NCI-H345 treated with DMSO at 0.1 percent for 48 hours (cell line): ENCODE data around the gene PATJ.
"Not testable (repeated sequence)": the region's sequence is repeated elsewhere in the genome, so short reads cannot be mapped to it uniquely, and the experiment has no call there.

Experiments
- DNase-seq: peaks from one replicate; lab custom pipeline; 2025; ENCODE audit not compliant: unreplicated experiment; lab: John Stamatoyannopoulos, UW

PATJ gene, protein sequence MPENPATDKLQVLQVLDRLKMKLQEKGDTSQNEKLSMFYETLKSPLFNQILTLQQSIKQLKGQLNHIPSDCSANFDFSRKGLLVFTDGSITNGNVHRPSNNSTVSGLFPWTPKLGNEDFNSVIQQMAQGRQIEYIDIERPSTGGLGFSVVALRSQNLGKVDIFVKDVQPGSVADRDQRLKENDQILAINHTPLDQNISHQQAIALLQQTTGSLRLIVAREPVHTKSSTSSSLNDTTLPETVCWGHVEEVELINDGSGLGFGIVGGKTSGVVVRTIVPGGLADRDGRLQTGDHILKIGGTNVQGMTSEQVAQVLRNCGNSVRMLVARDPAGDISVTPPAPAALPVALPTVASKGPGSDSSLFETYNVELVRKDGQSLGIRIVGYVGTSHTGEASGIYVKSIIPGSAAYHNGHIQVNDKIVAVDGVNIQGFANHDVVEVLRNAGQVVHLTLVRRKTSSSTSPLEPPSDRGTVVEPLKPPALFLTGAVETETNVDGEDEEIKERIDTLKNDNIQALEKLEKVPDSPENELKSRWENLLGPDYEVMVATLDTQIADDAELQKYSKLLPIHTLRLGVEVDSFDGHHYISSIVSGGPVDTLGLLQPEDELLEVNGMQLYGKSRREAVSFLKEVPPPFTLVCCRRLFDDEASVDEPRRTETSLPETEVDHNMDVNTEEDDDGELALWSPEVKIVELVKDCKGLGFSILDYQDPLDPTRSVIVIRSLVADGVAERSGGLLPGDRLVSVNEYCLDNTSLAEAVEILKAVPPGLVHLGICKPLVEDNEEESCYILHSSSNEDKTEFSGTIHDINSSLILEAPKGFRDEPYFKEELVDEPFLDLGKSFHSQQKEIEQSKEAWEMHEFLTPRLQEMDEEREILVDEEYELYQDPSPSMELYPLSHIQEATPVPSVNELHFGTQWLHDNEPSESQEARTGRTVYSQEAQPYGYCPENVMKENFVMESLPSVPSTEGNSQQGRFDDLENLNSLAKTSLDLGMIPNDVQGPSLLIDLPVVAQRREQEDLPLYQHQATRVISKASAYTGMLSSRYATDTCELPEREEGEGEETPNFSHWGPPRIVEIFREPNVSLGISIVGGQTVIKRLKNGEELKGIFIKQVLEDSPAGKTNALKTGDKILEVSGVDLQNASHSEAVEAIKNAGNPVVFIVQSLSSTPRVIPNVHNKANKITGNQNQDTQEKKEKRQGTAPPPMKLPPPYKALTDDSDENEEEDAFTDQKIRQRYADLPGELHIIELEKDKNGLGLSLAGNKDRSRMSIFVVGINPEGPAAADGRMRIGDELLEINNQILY (N-terminal part only)

DNA sequence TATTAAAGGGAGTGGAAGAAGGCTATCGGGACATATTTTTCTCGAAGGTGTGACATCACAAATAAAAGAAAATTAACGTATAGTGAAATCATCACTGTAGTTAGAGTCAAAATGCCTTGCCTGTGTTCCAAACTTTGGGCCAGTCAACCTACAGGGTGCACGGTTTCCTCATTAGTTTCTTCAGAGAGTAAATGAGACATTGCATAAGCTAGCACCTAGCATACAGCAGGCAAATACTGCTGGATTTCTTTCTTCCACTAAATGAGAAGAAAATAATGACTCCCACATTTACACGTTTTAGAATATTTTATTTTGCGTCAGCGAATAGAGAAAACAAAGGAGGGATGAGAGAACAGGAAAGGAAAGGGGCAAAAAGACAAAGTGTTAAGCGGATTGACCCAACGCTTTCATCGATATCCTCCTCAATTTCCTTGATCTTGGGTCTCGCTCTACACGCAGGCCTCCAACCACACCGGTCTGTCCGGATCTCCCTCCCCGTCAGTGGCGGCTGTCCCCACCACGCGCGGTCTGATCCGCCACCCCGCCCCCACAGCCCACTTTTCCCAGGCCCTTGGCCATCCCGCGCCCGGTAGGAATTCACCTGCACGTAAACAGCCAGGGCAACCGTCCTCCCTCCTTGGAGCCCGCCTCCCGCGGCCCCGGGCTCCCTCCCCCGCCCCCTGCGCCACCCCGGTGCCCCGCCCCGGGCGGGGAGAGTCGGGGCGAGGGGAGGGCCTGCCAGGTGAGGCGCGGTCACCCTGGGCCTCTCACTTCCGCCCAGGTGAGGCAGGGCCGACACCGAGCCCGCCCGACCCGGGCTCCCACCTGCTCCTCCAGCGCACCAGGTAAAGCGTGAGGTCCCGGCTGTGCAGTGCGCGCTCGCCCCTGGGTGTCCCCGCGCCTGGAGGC is at the start of gene PATJ:
TSS of gene PATJ (plus strand) at position 770 of the 909 bp plus-strand sequence. CDS start 20,413 bp downstream, outside the sequence.
- DNase-seq, result peak; percentile 45

DNA sequence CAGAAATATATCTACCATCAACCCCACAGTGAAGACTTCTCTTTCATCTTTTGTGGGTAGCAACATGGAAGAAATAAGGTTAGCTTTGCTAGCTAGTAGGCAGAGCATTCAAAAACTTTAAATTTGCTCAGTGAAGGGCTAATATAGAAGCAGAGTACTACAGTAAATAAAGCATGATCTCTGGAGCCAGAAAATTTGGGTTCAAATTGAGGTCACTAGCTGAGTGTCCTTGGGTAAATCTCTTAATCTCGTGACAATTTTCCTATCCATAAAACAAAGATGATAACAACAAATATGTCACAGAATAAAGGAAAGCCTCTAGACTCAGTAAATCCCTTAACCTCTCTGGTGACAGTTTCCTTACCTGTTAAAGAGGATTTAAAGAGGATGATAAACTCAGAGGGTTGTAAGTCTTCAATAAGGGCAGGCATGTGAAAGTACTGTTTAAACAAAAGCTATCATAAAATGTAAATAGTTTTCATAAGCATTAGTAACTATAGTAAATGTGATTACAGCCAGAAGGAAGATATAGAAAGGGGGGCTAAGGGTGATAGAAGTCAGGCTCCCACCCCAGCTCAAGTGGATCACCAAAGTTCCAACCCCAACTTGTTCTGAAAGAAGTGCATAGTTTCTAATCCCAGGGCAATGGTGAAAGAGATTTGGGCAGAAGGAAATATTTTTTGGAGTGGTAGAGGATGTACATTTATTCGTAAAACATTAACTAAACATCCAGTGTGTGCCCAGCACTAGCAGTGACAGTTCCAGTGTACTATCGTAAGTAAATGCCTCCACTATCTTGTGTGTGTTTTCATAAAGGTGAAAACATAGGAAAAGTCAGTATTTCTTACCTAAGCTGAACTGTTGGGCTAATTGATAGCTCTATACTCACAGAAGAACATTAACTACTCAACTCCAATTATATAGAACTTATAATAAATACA is 42.1 kb upstream of the PATJ start:
- no peak for DNase-seq

DNA sequence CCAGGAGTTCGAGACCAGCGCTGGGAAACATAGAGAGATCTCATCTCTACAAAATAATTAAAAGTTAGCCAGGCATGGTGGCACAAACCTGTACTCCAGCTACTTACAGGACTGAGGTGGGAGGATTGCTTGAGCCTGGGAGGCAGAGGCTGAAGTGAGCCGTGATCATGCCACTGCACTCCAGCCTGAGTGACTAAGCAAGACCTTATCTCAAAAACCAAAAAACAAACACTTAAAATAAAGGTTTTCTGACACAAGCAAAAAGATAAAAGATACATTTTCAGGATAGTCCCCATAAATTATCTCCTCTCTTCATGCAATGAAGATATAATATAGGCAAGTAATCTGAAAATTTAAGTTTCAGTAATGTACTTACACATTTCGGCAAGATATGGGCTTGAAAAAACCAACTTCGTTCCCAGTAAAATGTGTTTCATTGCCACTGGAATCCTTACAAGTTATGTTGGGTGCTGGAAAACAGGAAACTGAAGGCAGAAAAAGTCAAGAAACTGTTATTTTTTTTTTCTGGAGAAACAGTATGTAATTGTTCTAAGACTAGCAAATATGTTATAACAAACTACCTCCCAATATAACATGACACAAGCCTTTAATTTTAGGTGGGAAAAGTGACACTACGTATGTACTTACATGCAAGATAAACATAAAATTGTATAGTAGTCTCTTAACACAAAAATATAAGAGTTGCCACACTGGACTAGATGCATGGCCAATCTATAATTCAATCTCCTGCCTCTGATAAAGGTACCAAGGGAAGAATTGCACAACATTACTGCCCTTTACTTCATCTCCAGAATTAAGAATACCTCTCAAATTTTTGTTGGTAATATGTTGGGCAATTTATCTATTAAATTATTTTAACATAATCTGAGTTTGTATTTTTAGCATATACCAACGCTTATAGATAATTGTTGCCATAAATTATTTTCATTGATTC is 33.0 kb upstream of the PATJ start:
- no peak for DNase-seq

DNA sequence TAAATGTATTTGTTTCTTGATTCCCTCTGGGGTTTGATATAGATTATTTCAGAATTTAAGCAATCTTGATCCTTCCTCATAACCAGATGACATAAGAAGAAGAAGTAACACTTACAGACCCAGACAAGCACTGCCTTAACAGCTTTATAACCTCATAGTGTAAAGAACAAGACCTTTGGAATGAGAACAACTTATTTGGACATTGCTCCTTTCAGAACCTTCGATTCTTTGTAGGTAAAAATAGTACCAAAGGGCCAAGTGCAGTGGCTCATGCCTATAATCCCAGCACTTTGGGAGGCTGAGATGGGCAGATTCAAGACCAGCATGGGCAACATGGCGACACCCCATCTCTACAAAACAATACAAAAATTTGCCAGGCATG is 32.4 kb upstream of the PATJ start:
- no peak for DNase-seq

DNA sequence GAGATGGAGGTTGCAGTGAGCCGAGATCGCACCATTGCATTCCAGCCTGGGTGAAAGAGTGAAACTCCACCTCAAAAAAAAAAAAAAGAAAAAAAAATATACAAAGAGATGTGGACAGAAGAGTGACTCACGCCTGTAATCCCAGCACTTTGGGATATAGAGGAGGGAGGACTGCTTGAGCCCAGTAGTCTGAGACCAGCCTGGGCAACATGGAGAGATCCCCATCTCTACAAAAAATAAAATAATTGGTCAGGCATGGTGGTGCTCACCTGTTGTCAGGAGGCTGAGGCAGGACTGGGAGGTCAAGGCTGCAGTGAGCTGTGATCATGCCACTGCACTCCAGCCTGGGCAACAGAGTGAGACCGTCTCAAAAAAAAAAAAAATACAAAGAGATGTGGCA is 31.0 kb upstream of the PATJ start:
- not testable (repeated sequence) for DNase-seq

DNA sequence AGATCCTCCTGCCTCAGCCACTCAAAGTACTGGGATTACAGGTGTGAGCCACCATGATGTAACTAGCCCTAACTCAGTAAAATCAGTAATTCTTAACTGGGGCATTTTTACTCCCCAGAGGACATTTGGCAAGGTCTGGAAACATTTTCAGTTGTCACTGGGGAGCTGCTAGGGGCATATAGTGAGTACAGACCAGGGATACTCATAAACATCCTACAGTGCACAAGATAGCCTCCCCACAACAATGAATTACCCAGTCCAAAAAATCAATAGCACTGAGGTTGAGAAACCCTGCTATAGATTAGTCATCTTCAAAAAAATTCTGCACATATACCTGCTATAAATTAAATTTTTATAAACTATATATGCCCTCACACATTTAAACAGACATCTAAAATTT is 30.3 kb upstream of the PATJ start:
- DNase-seq, result no peak

DNA sequence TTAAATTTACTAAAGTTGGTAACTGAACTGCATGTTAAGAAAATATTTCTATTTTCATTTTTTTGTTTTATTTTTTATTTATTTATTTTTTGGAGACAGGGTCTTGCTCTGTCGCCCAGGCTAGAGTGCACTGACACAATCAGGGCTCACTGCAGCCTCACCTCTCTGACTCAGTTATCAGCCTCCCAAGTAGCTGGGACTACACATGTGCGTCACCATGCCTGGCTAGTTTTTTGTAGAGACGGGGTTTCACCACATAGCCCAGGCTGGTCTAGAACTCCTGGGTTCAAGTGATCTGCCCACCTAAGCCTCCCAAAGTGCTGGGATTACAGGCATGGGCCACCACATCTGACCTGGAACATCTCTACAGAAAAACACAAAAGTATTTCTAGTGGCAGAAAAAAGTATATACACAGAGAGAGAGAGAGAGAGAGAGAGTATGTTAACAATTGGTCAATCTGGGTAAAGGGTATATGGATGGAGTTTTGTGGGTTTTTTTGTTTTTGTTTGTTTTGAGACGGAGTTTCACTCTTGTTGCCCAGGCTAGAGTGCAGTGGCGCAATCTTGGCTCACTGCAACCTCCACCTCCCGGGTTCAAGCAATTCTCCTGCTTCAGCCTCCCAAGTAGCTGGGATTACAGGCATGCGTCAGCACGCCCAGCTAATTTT is 23.1 kb upstream of the PATJ start:
- DNase-seq, result not testable (repeated sequence)

DNA sequence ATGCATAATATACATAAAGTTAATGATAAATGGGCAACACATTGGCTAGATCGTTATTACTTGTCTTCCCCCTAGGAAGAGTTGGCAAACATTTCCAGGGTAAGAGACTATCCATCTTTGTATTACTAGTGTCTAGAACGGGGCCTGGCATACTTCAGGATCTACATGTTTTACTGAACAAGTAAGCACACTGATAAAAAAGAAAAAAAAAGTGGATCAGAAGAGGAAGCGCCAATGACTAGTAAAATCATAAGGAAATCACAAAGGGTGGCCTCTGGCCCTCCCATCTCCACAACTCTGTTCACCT is 17.8 kb upstream of the PATJ start:
- DNase-seq, result no peak

DNA sequence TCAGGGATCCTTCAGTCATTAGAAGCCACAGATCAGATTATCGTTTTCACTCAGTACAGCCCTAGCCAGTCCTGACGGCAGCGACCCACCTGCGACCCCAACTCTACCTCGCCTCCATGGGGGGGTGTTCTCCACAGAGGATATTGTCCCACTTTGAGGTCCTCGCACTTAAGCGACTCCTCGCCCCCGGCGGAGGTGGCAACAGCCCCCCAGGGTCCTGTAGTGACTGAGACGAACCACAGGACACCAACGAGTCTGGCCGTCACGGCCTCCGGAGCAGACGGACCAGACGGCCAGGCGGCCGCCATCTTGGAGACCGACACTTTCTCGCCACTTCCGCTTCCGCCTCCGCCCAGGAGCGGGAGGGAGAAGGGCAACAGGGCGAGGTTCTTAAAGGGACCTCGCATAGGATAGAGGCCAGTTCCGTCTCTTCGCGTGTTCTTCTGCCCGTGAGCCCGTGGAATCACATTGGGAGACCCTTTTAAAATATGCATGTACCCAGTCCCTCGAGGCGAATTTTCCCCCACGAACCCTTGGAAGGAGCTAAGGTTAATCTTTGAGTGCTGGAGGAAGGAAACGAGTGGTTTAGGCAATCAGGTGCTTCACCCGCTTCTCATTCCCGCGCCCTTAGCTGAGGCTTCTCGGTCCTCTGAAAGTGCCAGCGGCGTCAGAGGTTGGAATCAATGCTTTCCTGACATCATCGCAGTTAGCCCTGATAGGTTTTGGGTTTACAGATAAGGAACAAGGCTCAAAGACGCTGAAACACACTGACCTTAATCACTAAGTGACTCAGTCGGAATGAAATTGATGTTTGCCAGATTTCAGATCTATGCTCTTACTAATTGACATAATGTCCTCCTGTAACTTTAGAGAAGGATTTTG is 17.2 kb upstream of the PATJ start, which contains the start of gene TM2D1:
TSS of gene TM2D1 (minus strand) at position 329 of the 882 bp plus-strand sequence. CDS start at position 308, 21 bp downstream.
- peak; percentile 79 for DNase-seq

DNA sequence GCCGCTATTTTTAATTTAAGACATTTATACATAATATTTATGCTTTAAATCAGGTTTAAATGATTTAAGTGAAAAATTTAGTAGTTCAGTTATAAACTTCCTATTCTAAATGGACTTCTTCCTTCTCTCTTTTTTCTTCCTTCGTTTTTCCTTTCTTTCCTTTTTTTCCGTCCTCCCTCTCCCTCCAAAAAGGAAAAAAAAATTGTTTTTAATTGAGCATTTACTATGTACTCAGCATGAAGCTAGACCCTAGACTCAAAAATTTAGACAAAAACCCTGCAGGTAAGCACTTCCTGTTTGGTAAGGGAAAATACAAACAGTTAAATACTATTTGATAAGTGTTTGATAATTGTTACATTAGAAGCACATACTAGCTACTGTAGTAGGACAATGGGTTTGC is 14.7 kb upstream of the PATJ start:
- no peak for DNase-seq

DNA sequence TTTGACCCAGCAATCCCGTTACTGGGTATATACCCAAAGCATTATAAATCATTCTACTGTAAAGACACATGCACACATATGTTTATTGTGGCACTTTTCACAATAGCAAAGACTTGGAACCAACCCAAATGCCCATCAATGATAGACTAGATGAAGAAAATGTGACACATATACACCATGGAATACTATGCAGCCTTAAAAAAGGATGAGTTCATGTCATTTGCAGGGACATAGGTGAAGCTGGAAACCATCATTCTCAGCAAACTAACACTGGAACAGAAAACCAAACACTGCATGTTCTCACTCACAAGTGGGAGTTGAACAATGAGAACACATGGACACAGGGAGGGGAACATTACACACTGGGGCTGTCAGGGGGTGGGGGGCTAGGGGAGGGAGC is 11.6 kb upstream of the PATJ start:
- DNase-seq, result not testable (repeated sequence)

DNA sequence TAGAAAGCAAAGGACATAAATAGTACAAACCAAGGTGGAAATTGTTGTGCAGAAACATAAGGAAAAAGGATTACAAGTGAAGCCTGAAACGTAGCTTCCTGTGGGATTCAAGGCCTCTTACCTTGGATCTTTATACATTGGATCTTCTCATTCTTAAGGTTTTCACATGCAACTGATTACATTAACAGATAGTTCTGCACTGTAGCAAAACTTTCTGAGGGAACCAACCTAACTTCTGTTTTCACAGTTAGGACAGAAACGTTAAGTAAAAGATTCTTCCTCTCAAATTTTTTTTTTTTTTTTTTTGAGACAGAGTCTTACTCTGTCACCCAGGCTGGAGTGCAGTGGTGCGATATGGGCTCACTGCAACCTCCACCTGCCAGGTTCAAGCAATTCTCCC is 9.6 kb upstream of the PATJ start:
- no peak for DNase-seq

DNA sequence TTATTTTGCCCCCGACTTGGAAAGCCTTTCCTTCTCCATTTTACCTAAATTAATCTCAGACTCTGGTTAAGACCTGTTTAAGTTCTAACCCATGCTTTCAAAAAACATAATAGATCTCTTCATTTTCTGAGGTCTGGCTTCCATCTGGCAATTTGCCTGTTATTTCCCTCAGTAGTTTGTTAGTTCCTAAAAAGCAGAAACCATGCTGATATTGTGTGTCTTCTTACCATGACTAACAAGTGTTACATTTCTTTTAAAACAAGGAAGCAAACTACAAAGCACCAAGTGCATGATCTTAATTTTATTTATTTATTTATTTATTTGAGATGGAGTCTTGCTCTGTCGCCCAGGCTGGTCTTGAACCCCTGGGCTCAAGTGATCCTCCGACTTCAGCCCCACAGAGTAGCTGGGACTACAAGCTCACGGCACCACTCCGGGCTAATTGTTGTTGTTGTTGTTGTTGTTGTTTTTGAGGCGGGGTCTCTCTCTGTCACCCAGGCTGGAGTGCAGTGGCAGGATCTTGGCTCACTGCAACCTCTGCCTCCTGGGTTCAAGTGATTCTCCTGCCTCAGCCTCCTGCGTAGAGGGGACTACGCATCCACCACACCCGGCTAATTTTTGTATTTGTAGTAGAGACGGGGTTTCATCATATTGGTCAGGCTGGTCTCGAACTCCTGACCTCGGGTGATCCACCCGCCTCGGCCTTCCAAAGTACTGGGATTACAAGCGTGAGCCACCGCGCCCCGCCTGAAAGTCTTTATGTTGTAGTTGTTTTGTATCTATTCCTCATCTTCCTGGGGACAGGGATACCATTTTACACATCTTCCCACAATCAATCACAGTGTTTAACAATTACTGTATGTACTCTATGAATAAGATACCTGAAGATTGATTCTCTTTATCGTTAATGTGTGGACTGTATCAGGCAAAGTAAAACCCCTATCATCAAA is 1.3 kb upstream of the PATJ start:
- DNase-seq, result no peak

DNA sequence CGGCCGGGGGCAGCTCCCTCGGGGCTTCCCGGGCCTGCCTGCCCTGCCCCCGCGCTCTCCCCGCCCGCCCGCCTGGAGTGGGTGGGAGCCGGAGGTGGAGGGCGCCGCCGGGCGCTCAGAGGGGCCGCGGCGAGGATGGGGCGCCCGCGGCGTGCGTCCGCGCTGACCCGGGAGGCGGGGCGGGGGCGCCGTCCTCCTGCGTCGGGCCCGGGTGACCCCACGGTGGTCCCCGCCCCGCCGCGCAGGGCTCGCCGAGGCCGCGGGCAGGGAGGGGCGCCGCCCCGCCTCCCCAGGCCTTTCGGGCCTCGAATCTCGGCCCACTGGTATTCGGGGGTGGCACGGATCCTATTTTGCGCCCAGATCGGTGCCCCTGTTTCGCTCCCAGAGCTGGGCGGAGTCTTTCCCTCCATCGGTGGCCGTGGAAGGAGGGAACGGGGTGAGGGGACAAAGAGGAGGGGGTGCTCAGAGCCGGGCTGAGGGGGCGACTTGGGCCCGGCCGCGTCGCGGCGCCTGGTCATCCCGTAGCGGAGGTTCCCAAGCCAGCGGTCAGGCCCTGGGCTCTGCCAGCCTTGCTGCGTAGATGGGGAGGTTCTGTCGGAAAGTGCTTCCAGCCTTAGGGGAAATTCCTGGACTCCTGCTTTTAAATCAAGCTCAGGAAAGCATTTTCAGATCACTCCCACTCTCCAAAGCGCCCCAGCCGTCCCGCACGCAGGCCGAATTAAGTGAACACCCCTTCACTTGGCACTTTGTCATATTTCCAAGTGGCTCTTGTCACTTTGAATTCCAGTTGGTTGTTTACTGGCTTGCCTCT is 545 bp downstream of the PATJ start:
- DNase-seq, result peak; percentile 9

DNA sequence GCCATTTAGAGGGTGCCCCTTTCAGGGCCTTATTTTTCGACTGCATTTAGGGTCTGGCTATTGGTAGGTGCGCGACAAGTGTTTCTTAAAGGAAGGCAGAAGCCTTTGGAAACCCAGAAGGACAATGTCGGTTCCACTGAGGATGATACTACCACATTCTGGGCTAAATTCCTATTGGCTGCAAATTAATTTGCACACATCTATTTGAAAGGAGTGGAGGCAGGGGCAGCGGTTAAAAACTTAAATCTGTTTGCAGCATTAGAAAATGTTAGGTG is 1.1 kb downstream of the PATJ start:
- DNase-seq, result no peak
